HCEC 1CT (cell line): ENCODE data around the gene SORCS2.

Experiments used
- DNase-seq: peaks from one replicate; pipeline ENCODE4 v3.0.0-alpha.2; 2017

Gene SORCS2

GRCh38 chr4:7192252-7193029 lies at the start of gene SORCS2:
Gene SORCS2, plus strand, starts transcription at chr4:7192538.
- peak; percentile 11 for DNase-seq

- DNase-seq: no peak
Measured at GRCh38 chr4:7144374-7145290, 47.7 kb upstream of the SORCS2 start.

- no peak for DNase-seq
Measured at GRCh38 chr4:7145291-7145934, 46.9 kb upstream of the SORCS2 start.

GRCh38 chr4:7146059-7146785 lies 46.1 kb upstream of the SORCS2 start:
- DNase-seq: no peak

- DNase-seq: no peak
Measured at GRCh38 chr4:7146786-7147115, 45.6 kb upstream of the SORCS2 start.

- DNase-seq: no peak
Measured at GRCh38 chr4:7147261-7147660, 45.1 kb upstream of the SORCS2 start.

GRCh38 chr4:7147661-7148310 lies 44.6 kb upstream of the SORCS2 start:
- DNase-seq: no peak

- no peak for DNase-seq
Measured at GRCh38 chr4:7148337-7148736, 44.0 kb upstream of the SORCS2 start.

- DNase-seq: no peak
Measured at GRCh38 chr4:7150036-7150635, 42.2 kb upstream of the SORCS2 start.

- DNase-seq: no peak
Measured at GRCh38 chr4:7151668-7152227, 40.6 kb upstream of the SORCS2 start.

- DNase-seq: no peak
Measured at GRCh38 chr4:7153711-7154110, 38.6 kb upstream of the SORCS2 start.

GRCh38 chr4:7154351-7154981 lies 37.9 kb upstream of the SORCS2 start:
- DNase-seq: no peak

- DNase-seq: no peak
Measured at GRCh38 chr4:7155590-7156071, 36.7 kb upstream of the SORCS2 start.

- DNase-seq: no peak
Measured at GRCh38 chr4:7156328-7156727, 36.0 kb upstream of the SORCS2 start.

GRCh38 chr4:7156761-7157488 lies 35.4 kb upstream of the SORCS2 start:
- DNase-seq: no peak

- no peak for DNase-seq
Measured at GRCh38 chr4:7157666-7158065, 34.7 kb upstream of the SORCS2 start.

- no peak for DNase-seq
Measured at GRCh38 chr4:7158081-7158750, 34.1 kb upstream of the SORCS2 start.

GRCh38 chr4:7158991-7159390 lies 33.3 kb upstream of the SORCS2 start:
- no peak for DNase-seq

- no peak for DNase-seq
Measured at GRCh38 chr4:7159923-7160322, 32.4 kb upstream of the SORCS2 start.

GRCh38 chr4:7160439-7160838 lies 31.9 kb upstream of the SORCS2 start:
- DNase-seq: no peak
